Right lobe of liver (tissue), 4 donors: ENCODE measurements around the gene OR51B6.

Experiments
- CTCF ChIP-seq, 4 donors: fragments of 200-600 bp in 3 of 4; fragments of 450-650 bp in 1 of 4; IDR thresholded peaks; one replicate each; pipeline versions ENCODE4 v1.5.1 to v1.8.0; 2016 to 2022; ENCODE audit warnings: antibody characterized with exemption in 4 of 4, mild to moderate bottlenecking in 2 of 4
- POLR2A ChIP-seq: fragments of 450-650 bp; IDR thresholded peaks from one replicate; pipeline ENCODE4 v1.6.1; 2017; ENCODE audit warnings: antibody characterized with exemption, mild to moderate bottlenecking
- donor health status: DM: no; HTN: no; CAD: no.
- donor health status: DM: no; HTN: no; CAD: no.
- donor health status: DM: no; HTN: yes; CAD: no.

- TF ChIP-seq POLR2A: no peak
- no peak for TF ChIP-seq CTCF (IDR thresholded peaks at IDR 0.05)
Measured at GRCh38 chr11:5324197-5324596, 27.1 kb upstream of the OR51B6 start, which contains the start of gene OR51B2.
